HG03558 (cell line): Measurements from ENCODE around the gene ELF2.
A peak's percentile ranks its signal among the peaks of the same experiment; 100 is the strongest.
"Not testable (repeated sequence)": the region's sequence is repeated elsewhere in the genome, so short reads cannot be mapped to it uniquely, and the experiment has no call there.

Experiments
- ATAC-seq: cut with Tn5 transposase; IDR thresholded peaks from one replicate; pipeline ENCODE4 v1.9.1; 2021; ENCODE audit warnings: moderate number of reproducible peaks; ENCODE audit not compliant: unreplicated experiment; ENCODE audit errors: extremely low read depth

Gene ELF2

DNA sequence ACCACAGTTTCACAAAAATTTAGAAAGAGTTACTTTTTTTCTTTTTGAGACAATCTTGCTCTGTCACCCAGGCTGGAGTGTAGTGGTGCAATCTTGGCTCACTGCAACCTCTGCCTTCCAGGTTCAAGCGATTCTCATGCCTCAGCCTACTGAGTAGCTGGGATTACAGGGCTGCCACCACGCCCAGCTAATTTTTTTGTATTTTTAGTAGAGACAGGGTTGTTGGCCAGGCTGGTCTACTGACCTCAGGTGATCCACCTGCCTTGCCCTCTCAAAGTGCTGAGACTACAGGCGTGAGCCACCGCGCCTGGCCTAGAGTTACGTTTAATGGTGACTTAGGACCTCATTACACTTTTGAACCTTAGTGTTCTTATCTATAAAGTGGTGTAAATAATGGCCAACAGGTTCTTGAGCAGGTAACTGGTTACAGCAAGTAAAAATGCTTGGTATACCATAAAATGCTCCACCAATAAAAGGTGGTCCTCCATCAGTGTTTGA, 147.1 kb downstream of the ELF2 start:
- not testable (repeated sequence) for ATAC-seq

DNA sequence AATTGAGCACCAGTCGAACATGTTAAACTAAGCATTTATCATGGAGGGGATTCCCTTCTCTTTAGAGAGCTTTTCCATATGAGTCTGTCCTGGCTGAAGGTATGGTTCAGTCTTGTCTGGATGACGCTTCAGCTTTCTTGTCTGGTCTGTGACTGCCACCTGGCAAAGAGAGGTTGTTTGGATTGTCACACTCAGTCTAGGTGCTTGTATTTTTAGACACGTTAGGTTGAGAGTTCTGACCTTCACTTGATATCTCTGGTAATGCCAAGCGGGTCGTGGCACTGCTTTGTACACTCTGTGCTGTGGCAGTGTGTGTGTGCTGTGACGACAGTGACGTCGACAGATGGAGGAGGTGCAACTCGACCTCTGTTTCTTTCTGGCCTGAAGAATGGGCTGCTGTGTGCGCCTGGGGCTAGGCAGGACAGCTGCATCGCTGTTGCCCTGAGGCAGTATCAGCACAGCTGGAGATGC, 148.8 kb downstream of the ELF2 start:
- ATAC-seq, result no peak

DNA sequence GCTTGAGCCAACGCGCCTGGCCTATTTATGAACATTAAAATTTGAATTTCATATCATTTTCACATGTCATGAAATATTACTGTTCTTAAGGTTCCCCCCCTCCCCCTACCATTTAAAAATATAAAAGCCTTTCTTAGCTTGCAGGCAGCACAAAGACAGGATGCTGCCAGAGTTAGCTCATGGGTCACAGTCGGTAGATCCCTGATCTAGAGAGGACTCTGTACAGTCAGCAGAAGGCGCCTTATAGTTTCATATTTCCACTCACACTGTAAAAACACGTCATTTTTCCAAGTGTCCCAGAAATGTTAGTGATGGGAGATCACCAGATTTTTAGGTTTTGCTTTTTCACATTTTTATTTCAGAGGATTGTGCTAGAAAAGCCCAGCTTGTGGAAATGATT, 149.2 kb downstream of the ELF2 start:
- ATAC-seq, result no peak

DNA sequence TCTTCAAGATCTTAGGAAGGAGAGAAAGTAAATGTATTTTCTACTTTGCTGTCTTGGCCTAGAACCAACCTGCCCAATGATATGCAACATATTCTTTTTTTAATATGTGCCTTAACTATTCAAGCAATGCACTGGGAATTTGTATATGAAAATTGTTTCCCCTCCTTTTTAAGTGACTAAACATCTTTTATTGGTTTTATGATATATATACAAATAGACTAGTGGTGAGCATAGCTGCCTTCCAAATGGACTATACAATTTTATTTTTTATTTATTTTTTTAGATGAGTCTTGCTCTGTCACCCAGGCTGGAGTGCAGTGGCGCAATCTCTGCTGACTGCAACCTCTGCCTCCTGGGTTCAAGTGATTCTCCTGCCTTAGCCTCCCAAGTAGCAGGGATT, 151.2 kb downstream of the ELF2 start:
- no peak for ATAC-seq

DNA sequence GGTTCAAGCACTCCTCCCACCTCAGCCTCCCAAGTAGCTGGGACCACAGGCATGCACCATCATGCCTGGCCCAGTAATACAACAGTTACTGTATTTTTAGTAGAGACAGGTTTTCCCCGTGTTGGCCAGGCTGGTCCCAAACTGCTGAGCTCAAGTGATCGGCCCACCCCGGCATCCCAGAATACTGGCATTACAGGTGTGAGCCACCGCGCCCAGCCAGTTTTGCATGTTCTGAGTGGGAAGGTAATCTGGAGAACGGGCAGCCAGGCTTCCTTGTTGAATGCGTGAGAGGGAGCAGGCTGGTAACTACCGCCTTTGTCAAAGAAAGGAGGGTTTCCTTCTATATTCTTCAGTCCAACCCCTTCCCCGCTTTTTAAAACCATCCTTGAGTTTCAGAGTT, 152.3 kb downstream of the ELF2 start:
- no peak for ATAC-seq

DNA sequence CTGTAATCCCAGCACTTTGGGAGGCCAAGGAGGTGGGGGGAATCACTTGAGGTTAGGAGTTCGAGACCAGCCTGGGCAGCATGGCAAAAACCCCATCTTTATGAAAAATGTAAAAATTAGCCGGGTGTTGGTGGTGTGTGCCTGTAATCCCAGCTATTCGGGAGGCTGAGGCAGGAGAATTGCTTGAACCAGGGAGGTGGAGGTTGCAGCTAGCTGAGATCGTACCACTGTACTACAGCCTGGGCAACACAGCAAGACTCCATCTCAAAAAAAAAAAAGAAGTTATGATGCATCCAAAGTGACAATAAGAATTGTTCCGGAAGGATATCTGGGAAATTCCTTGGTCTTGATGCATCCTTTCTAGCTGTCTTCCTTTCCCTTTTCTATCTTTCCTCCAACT, 154.2 kb downstream of the ELF2 start:
- ATAC-seq, result no peak

DNA sequence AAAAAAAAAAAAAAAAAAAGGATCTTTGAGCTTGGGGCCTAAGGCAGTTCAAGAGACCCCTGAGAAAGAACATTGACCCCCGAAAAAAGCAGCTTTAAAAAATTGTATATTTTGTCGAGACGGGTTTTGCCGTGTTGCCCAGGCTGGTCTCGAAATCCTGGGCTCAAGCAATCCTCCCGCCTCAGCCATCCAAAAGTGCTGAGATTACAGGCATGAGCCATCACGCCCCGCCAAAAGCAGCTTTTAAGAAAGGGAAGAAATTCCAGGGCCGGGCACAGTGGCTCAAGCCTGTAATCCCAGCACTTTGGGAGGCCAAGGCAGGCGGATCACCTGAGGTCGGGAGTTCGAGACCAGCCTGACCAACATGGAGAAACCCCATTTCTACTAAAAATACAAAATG, 155.9 kb downstream of the ELF2 start:
- ATAC-seq, result not testable (repeated sequence)

DNA sequence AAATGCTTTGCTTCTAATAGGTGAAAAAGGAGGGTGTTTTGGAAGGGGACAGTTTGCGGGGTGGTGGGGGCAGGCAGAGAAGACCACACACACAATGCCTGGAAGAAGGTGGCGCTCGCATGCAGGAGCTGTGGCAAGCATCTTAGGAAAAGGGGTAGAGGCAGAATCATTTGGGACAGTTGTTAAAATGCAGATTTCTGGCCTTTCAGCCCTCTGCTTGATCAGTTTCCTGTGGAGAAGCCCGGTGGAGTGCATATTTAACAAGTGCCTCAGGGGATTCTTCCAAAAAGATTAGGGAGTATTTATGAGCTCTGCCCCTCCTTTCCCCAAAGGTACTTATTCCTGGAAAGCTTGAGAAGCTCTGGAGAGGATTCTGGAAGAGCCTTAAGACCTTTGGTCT, 156.6 kb downstream of the ELF2 start:
- no peak for ATAC-seq

DNA sequence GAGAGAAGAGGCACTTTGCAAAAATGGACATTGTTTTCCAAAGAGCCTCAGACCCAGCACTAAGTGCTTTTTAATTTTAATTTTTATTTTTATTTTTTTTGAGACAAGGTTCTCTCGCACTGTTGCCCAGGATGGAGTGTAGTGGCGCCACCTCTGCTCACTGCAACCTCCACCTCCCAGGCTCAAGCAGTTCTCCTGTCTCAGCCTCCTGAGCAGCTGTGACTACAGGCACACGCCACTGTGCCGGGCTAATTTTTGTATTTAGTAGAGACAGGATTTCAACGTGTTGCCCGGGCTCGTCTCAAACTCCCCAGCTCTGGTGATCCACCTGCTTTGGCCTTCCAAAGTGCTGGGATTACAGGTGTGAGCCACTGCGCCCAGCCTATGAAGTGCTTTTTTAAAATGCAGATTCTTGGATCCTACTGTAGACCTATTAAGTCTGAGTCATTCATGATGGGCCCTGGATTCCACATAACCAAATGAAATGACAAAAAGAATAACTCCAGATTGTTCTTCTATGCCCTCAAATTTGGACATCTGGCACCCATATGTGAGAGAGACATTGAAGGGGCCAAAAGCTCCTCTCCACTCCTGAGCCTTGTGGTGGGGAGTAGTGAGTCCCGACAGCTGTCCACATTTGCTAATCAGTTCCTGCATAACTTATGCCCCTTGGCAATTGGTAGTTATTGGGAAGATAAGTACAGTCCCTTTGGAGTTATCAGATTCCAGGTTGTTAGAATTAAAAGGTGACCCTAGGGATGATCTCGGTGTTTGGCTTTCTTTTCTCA, 157.9 kb downstream of the ELF2 start:
- no peak for ATAC-seq

DNA sequence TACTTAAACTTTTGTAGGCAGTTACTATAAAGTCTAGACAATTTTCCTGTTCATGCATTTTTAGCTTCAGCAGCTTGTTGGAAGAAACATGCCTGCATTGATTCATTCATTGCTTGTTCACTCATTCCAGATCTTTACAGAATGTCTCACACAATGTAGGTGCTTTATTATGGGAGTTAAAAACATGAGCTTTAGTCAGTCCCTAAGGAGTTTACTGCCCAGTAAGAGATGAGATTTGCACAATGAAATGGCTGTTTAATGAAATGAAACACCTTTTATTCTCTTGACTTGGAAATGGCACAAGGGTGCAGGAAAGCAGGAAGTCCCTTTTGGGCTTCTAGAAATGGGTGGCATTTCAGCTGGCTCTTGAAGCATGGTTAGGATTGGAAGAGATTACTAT, 158.5 kb downstream of the ELF2 start:
- ATAC-seq, result no peak

DNA sequence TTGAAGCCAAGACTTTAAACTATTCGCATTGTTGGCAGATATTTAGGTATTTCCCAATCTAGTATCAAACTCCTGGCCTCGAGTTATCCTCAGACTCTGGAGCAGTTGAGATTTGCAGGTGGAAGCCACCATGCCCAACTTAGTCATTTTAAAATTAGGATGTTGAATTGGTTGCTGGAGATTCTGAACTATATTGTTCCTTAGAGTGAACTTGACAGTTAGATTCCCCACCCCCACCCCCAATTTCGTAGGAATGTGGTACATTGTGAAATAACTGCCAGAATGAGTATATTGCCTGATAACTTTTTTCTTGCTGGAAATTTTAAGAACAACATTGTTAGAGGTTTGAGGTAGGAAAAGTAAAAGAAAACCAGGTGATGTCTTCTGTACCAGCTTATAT, 159.2 kb downstream of the ELF2 start:
- no peak for ATAC-seq

DNA sequence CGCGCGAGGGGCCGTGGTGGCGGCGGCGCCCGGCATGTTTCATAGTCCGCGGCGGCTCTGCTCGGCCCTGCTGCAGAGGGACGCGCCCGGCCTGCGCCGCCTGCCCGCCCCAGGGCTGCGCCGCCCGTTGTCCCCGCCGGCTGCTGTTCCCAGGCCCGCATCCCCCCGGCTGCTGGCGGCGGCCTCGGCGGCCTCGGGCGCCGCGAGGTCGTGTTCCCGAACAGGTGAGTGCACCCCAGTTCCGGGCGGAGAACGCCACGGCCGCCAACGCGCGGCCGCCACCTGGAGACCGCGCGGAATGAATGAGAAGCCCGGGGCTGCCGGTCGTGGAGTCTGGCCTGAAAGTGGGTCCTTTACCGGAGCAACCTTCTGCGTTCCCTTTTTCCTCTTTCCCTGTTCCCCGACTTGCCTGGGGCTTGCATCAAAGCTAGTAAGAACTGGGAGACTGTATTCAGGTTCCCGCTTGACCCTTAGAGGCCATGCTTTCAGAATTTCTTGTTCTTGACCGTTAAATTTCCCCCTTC, 161.0 kb downstream of the ELF2 start:
- ATAC-seq, result peak; percentile 14

DNA sequence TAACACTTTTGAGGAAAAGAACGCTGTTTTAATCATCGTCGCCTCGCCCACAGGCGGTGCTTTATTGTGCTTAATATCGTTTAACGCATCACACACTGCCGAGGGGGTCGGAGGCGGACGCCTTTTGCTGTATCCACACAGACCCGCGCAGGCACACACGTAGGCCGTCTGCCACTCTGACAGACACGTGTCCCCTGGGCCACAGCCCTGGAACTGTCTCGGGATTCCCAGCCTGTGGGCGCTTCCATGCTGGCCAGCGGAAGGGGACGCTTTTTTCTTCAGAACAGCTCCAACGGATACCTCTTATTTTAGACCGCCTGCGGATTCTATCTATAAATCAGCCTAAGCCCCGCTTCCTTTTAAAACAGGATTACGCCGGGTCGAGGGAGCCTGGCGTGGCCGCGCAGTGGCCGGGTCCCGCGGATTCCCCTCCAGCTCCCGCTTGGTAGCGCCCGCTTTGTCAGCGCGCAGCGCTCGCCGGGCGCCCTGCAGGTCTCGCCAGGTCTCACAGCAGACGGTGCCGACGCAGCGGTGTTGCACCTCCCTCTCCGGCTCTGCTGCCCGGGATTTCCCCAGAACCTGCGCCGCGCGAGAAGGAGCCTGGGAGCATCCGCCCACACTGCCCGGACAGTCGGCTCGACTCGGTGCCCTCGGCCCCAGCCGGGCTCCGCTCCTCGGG, 161.6 kb downstream of the ELF2 start, which contains the start of gene NOCT:
TSS of gene NOCT (plus strand) at position 513 of the 679 bp plus-strand sequence. CDS start 201 bp downstream, outside the sequence.
- ATAC-seq, result peak; percentile 87

DNA sequence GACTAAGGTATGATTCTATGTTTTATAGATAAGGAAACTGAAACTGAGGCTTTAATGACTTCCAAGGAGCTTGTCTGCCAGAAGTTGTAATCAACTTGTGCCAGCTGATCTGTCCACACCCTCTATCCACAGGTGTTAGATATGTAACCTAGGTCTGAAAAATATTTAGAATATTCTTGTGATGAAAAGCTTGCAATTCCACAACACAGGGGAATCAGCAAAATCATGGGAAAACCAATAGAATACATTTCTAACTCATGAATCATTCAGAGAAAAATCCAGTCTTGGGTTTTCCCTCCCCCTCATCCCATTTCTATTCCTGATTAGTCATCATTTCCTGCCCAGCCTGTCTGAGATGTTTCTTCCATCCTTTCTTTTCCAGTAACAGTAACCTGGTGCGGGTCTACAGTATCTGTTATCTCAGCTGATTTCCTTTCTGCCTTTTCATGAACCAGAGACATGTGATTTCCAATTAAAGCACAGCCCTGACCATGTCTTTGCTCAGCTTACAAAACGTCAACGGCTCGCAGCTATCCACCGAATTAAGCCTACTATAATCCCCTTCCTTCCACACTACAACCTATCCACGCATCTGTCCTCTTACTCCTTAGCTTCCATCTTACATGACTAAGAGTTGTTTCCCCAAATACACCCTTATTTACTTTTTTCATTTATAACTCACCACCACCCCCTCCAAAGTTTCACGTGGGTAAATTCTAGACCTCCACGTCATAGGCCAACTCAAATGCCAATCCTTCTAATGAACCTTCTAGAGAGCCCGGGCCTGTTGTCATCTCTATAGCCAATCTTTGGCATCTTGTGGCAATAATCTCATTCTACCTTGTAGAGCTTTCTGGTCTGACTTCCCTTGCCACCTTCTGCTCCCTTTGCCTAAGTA, 162.4 kb downstream of the ELF2 start:
- ATAC-seq, result no peak

DNA sequence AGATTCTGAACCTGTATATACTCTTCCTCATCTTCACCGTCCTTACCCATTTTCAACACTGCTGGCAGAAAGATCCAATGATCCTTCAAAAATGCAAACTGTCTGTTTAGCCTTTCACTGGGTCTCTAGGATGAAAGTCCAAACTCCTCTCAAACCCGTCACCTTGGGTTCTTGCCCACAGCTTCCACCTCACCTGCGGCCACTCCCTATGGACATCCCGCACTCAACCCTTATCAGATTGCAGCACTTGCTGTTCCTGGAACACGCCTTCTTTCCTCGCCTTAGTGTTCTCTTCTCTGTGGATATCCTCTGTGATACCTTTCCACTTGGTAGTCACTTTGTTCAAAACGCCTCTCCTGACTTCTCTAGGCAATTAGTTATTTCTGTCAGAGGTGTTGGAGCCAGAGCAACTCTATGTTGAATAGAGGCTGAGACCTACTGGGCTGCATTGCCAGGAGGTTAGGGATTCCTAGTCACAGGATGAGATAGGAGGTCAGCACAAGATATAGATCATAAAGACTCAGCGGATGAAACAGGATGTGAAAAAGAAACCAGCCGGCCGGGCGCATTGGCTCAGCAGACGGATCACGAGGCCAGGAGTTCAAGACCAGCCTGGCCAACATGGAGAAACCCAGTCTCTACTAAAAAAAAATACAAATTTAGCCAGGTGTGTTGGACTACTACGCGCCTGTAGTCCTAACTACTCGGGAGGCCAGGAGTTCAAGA, 165.6 kb downstream of the ELF2 start:
- no peak for ATAC-seq

DNA sequence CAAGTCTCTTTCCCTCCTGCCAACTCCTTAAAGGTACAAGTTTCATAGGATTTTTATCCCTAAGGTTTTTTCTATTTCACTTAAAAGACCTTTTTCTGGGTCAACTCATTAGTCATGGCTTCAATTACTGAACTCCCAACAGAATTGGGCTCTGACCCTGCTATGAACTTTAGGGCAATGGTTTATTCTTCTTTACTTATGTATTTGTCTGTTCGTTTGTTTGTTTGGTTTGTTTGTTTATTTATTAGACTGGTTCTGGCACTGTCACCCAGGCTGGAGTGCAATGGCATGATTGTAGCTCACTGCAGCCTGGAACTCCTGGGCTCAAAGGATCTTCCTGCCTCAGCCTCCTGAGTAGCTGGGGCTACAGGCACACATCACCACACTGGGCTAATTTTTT, 167.3 kb downstream of the ELF2 start:
- no peak for ATAC-seq

DNA sequence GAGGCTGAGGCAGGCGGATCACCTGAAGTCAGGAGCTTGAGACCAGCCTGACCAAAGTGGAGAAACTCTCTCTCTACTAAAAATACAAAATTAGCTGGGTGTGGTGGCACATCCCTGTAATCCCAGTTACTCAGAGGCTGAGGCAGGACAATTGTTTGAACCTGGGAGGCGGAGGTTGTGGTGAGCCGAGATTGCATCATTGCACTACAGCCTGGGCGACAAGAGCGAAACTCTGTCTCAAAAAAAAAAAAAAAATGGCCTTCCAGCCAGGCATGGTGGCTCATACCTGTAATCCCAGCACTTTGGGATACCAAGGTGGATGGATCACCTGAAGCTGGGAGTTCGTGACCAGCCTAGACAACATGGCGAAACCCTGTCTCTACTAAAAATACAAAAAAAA, 168.7 kb downstream of the ELF2 start:
- ATAC-seq, result not testable (repeated sequence)

DNA sequence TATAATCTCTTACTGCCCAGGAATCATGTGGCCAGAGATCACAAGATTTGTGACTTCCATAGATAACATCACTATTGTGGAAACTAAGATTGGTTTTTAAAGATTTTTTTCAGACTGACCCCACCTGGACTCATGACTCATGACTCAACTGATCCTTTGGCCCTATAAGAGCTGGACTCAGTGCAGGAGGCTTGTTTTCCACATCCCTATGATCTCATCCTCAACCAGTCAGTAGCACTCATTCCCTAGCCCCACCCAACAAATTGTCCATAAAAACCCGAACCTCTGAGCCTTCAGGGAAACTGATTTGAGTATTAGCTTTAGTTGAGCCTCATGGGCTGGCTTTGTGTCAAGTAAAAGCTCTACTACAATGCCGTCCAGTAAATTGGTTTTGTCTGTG, 169.4 kb downstream of the ELF2 start:
- ATAC-seq, result no peak
